ENCODE results near the gene FAM217B.

The FAM217B gene

DNA sequence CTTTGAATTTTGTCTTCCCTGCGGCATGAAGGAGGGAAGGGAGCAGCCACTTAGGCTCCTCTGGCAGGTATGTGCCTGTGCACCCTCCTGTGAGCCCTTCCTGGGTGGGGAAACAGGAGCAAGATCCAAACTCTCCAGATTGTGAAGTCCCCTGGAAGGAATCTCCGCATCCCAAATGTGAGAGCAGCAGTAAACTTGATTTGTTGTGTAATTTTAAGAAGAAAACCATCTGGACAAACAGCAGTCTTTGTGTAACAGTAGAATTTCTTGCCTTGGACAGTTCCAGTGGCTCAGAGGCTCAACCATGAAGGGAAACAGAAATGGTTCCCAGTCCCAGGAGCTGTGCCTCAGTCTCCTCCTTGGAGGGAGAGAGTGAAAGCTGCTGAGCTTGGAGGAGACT is 57.7 kb downstream of the FAM217B start:
- DNase-seq (ENCODE audit: extremely low read depth, insufficient read length): no peak
- H3K36me3 ChIP-seq (ENCODE audit: control insufficient read depth, insufficient read depth, low read length): no peaks in the 10 kb centered on the region
- TF ChIP-seq, protein P1, sequence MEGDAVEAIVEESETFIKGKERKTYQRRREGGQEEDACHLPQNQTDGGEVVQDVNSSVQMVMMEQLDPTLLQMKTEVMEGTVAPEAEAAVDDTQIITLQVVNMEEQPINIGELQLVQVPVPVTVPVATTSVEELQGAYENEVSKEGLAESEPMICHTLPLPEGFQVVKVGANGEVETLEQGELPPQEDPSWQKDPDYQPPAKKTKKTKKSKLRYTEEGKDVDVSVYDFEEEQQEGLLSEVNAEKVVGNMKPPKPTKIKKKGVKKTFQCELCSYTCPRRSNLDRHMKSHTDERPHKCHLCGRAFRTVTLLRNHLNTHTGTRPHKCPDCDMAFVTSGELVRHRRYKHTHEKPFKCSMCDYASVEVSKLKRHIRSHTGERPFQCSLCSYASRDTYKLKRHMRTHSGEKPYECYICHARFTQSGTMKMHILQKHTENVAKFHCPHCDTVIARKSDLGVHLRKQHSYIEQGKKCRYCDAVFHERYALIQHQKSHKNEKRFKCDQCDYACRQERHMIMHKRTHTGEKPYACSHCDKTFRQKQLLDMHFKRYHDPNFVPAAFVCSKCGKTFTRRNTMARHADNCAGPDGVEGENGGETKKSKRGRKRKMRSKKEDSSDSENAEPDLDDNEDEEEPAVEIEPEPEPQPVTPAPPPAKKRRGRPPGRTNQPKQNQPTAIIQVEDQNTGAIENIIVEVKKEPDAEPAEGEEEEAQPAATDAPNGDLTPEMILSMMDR (IDR thresholded peaks at IDR 0.05; ENCODE audit: insufficient read depth, low read length, poor library complexity, severe bottlenecking): no peak
- no peaks in the 10 kb centered on the region for H3K27me3 ChIP-seq (replicated peaks; ENCODE audit: control insufficient read depth, insufficient read depth, low read length)
- no peak overlapping the region for H3K4me3 ChIP-seq (replicated peaks; ENCODE audit: low read depth, low read length)
